Esophagus muscularis mucosa (tissue), 2 donors: ENCODE results near the gene CAPN11.

Experiments
- EP300 ChIP-seq: sonication (generic); formaldehyde crosslinking; IDR thresholded peaks from one replicate; pipeline ENCODE4 v1.6.1; 2017; ENCODE audit warnings: antibody characterized with exemption
- POLR2A ChIP-seq: fragments of 450-650 bp; IDR thresholded peaks from one replicate; pipeline ENCODE4 v1.6.1; 2017; ENCODE audit warnings: antibody characterized with exemption, moderate library complexity, mild to moderate bottlenecking, low read depth

- TF ChIP-seq EP300 (no peak), POLR2A (no peak)
Measured at GRCh38 chr6:44176130-44176761, 17.6 kb downstream of the CAPN11 start.
